ENCODE results near the gene DROSHA. TPM values are rescaled to one million over a fixed set of nuclear protein-coding genes. Genes with fewer than 3 reads are reported as not detected.

The DROSHA gene
- total RNA-seq, 1 donor from 2014 or later, result 51.7 TPM

DNA sequence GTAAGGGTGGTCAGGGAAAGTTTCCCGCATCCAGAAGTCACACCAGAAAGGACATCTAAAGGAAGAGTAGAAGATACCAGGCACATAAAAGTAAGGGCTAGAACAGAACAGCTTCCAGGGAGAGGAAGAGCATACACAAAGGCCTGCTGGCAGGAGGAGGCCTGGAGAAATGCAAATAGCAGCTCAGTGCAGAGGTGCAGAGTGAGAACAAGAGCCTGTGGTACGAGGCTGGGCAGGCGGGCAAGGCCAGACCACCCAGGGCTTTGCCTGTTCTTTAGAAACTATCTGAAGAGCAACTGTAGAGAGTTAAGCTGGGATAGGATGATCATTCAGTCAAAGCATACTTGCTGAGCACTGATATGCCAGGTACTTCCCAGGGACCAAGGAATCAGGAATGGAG lies 115.3 kb downstream of the DROSHA start:
- intact Hi-C loops (cut with DNase I), result no loop called here
- Histone ChIP-seq H3K9me3 (no peaks in the 10 kb centered on the region), H3K27ac (no peak overlapping the region), H3K4me3 (no peak overlapping the region), H3K36me3 (peaks cover 77% of the 10 kb centered on the region), H3K4me1 (no peaks in the 10 kb centered on the region), H3K27me3 (ENCODE audit: low read depth) (no peaks in the 10 kb centered on the region)
- DNase-seq (no peak), ATAC-seq (no peak)
- TF ChIP-seq CTCF (IDR thresholded peaks at IDR 0.05), result no peak

- Histone ChIP-seq H3K27ac (no peak overlapping the region), H3K4me3 (no peak overlapping the region), H3K36me3 (peaks cover 72% of the 10 kb centered on the region), H3K4me1 (no peaks in the 10 kb centered on the region), H3K9me3 (no peaks in the 10 kb centered on the region), H3K27me3 (ENCODE audit: low read depth) (no peaks in the 10 kb centered on the region)
- no peak for TF ChIP-seq CTCF (IDR thresholded peaks at IDR 0.05)
- ATAC-seq (no peak), DNase-seq (no peak)
- intact Hi-C loops (cut with DNase I), result no loop called here
These were observed 115.9 kb downstream of the DROSHA start for GRCh38 chr5:31415960-31416359.

GRCh38 chr5:31415009-31415923 lies 116.6 kb downstream of the DROSHA start:
- no peaks in the 10 kb centered on the region for H3K4me1 ChIP-seq
- ATAC-seq (no peak), DNase-seq (no peak)
- intact Hi-C loops (cut with DNase I), result no loop called here
- no peaks in the 10 kb centered on the region for H3K9me3 ChIP-seq
- H3K27me3 ChIP-seq (ENCODE audit: low read depth), result no peaks in the 10 kb centered on the region
- H3K4me3 ChIP-seq, result no peak overlapping the region
- H3K27ac ChIP-seq, result no peak overlapping the region
- peaks cover 72% of the 10 kb centered on the region for H3K36me3 ChIP-seq
- TF ChIP-seq CTCF (IDR thresholded peaks at IDR 0.05), result no peak

- intact Hi-C loops (cut with DNase I), result no loop called here
- H3K36me3 ChIP-seq, result peaks cover 69% of the 10 kb centered on the region
These were observed 118.7 kb downstream of the DROSHA start for GRCh38 chr5:31413030-31413812.

More at GRCh38 chr5:31413030-31413812, 118.7 kb downstream of the DROSHA start:
- TF ChIP-seq CTCF (IDR thresholded peaks at IDR 0.05), result no peak
- Histone ChIP-seq H3K4me3 (no peak overlapping the region), H3K4me1 (no peaks in the 10 kb centered on the region), H3K9me3 (no peaks in the 10 kb centered on the region), H3K27me3 (ENCODE audit: low read depth) (no peaks in the 10 kb centered on the region), H3K27ac (no peak overlapping the region)
- DNase-seq (no peak), ATAC-seq (no peak)

Measured in lower lobe of right lung (tissue), 2 donors.